DND-41 (cell line): Measurements from ENCODE around the gene MMP24OS.
A peak's percentile ranks its signal among the peaks of the same experiment; 100 is the strongest.

Experiments used
- CTCF ChIP-seq: IDR thresholded peaks from 2 replicates; pipeline ENCODE4 v1.5.1; 2012; ENCODE audit warnings: borderline replicate concordance, low read length, moderate library complexity, mild to moderate bottlenecking; ENCODE audit not compliant: poor library complexity, severe bottlenecking; ENCODE audit errors: extremely low read depth
- EZH2 ChIP-seq: IDR thresholded peaks from 3 replicates; pipeline ENCODE4 v1.6.1; 2012; ENCODE audit warnings: borderline replicate concordance, low read depth, mild to moderate bottlenecking, moderate library complexity, low read length, inconsistent platforms; ENCODE audit not compliant: severe bottlenecking

- TF ChIP-seq EZH2, result no peak
- TF ChIP-seq CTCF, result peak; percentile 87
These were observed 8.7 kb downstream of the MMP24OS start for GRCh38 chr20:35269055-35269781.
